Measurements from ENCODE around the gene LENG9.
A peak's percentile ranks its signal among the peaks of the same experiment; 100 is the strongest.

DNA sequence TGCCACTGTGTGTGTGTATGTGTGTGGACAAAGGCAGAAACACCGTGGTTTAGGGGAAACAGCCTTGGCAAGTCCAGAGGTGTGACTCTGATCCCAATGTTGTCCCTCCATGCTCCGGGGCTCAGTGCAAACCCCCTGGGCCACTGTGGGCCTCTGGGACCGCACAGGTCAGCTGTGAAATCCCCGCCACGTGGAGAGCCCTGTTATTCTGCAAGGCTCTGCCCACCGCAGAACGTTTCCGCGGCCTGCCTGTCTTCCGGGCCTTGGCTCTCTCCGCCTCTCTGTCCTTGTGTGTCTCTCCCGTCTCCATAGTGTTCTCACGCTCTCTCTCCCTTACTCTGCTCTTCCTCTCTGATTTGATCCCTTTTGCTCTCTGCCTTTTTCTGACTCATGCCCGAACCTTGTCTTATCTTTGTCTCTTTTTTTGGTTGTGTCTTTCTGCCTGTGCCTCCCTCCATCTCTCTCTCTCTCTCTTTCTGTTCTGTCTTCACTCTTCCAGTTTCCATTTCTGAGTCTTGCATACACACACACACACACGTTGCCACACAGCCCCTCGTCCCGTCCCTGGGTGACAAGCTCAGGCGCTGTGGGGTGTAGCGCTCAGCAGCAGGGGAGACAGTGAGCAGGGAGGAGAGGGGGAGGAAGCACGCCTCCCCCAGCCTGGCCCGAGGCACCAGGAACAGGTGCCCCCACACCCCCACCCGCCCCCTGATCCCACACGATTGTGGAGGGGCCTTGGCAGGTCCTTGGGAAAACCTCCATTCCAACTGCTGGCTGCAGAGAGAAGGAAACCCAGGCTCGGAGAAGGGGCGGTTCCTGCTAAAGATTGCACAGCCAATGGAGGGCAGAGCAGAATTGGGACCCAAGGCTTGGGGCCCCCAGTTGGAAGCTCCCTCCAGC, 45.3 kb downstream of the LENG9 start:
- no peak for TF ChIP-seq ZBTB49 (tag by site-specific recombination; IDR thresholded peaks at IDR 0.05; ENCODE audit: low read depth)
- no peak for TF ChIP-seq ZNF302 (tag by site-specific recombination; IDR thresholded peaks at IDR 0.05; ENCODE audit: low read depth)
- no peak for TF ChIP-seq ATF2 (tag by site-specific recombination; IDR thresholded peaks at IDR 0.05; ENCODE audit: low read depth)
- no peak for TF ChIP-seq CTCF (tag by site-specific recombination; IDR thresholded peaks at IDR 0.05)
- no peak for TF ChIP-seq YY1 (tag by site-specific recombination; IDR thresholded peaks at IDR 0.05)
- TF ChIP-seq ZNF660 (tag by site-specific recombination; IDR thresholded peaks at IDR 0.05) = no peak
- TF ChIP-seq ZNF174 (tag by site-specific recombination; IDR thresholded peaks at IDR 0.05) = no peak
- TF ChIP-seq PRDM1 (tag by site-specific recombination; IDR thresholded peaks at IDR 0.05) = peak; percentile 44; the same call in 1 of the 2 replicates
